GM12878 (cell line): ENCODE data around the gene TFRC. TPM values are rescaled to one million over a fixed set of nuclear protein-coding genes. Genes with fewer than 3 reads are reported as not detected.

ENCODE experiments used
- ATAC-seq: fragments of 200-7000 bp; cut with Tn5 transposase; 3 replicates; pipeline ENCODE4 v1.9.1; 2020; ENCODE audit warnings: mild to moderate bottlenecking, moderate library complexity
- BruUV-seq: library from RNA; stranded (reverse); fragments of 400-500 nt; replicated peaks from 2 replicates; lab custom pipeline; 2021; lab: Mats Ljungman, UMichigan
- CTCF ChIA-PET: fragments of 300-600 bp; sonication (Branson Sonifier 250); formaldehyde crosslinking; extraction: SDS; loops from one replicate; lab custom pipeline; 2021; ENCODE audit warnings: inconsistent platforms; lab: Yijun Ruan, JAX
- POLR2A ChIA-PET: fragments of 350-600 bp; formaldehyde crosslinking; extraction: SDS; loops from one replicate; lab custom pipeline; 2021; ENCODE audit warnings: inconsistent platforms; lab: Charles Lee
- RAD21 ChIA-PET: fragments of 300-600 bp; sonication (Branson Sonifier 250); formaldehyde crosslinking; loops from one replicate; lab custom pipeline; 2023; ENCODE audit warnings: antibody characterized with exemption; ENCODE audit not compliant: unreplicated experiment; lab: Charles Lee
- SMC1A ChIA-PET: fragments of 300-600 bp; sonication (Branson Sonifier 250); formaldehyde crosslinking; loops from one replicate; lab custom pipeline; 2023; ENCODE audit not compliant: unreplicated experiment, uncharacterized antibody; lab: Charles Lee
- DNase-seq: peaks from one replicate; pipeline ENCODE4 v3.0.0-alpha.2; 2011; ENCODE audit warnings: low read depth, low spot score
- FAIRE-seq: peaks from 3 replicates; lab custom pipeline; 2011; peaks lifted over from hg19 to GRCh38; lab: Jason Lieb, UNC
- H2AFZ ChIP-seq: 2 replicates; pipeline ENCODE4 v1.6.0; 2011; ENCODE audit warnings: low read depth, low read length, control low read depth; ENCODE audit not compliant: control insufficient read depth
- H3K27ac ChIP-seq: 2 replicates; pipeline ENCODE4 v1.5.1; 2011; ENCODE audit warnings: control low read depth; ENCODE audit not compliant: control insufficient read depth, insufficient read depth
- H3K27me3 ChIP-seq, 2 experiments: replicated peaks in 1 of 2; 2 replicates each; pipeline versions ENCODE4 v1.6.0 to v1.6.1; 2011; ENCODE audit warnings: low read length in 1 of 2; ENCODE audit not compliant: control insufficient read depth in 2 of 2, insufficient read depth in 2 of 2
- H3K36me3 ChIP-seq, 2 experiments: 2 replicates each; pipeline ENCODE4 v1.5.1; 2011; ENCODE audit warnings: low read length in 1 of 2; ENCODE audit not compliant: control insufficient read depth in 2 of 2, insufficient read depth in 2 of 2
- H3K4me1 ChIP-seq: 2 replicates; pipeline ENCODE4 v1.6.1; 2011; ENCODE audit warnings: mild to moderate bottlenecking, low read length, moderate library complexity, mixed read lengths; ENCODE audit not compliant: control insufficient read depth, insufficient read depth
- H3K4me2 ChIP-seq: 2 replicates; pipeline ENCODE4 v1.6.0; 2011; ENCODE audit warnings: control low read depth; ENCODE audit not compliant: control insufficient read depth, insufficient read depth
- H3K4me3 ChIP-seq: fragments of 200-600 bp; sonication (generic); 2 replicates; pipeline ENCODE4 v1.5.1; 2016
- H3K79me2 ChIP-seq: 2 replicates; pipeline ENCODE4 v1.6.0; 2011; ENCODE audit warnings: low read length; ENCODE audit not compliant: control insufficient read depth, insufficient read depth
- H3K9ac ChIP-seq: 2 replicates; pipeline ENCODE4 v1.8.0; 2011; ENCODE audit warnings: low read length, control low read depth, mixed read lengths; ENCODE audit not compliant: control insufficient read depth, insufficient read depth
- H3K9me3 ChIP-seq: replicated peaks from 3 replicates; pipeline ENCODE4 v1.5.1; 2011; ENCODE audit warnings: mild to moderate bottlenecking, low read length; ENCODE audit not compliant: control insufficient read depth, insufficient read depth
- H4K20me1 ChIP-seq: 2 replicates; pipeline ENCODE4 v1.6.0; 2011; ENCODE audit not compliant: control insufficient read depth, insufficient read depth
- BRCA1 ChIP-seq: IDR thresholded peaks from 2 replicates; pipeline ENCODE4 v1.6.1; 2011; ENCODE audit warnings: low read depth, low read length, improper control_type of control experiment
- CBX3 ChIP-seq: fragments of 200-600 bp; sonication (generic); IDR thresholded peaks from 2 replicates; pipeline ENCODE4 v1.6.1; 2016; ENCODE audit warnings: low read depth, borderline replicate concordance
- EED ChIP-seq: sonication (generic); IDR thresholded peaks from 2 replicates; pipeline ENCODE4 v1.6.1; 2016; ENCODE audit warnings: antibody characterized with exemption, low read depth
- ETV6 ChIP-seq, 2 experiments: fragments of 450-650 bp in 1 of 2; IDR thresholded peaks in 1 of 2; conservative IDR thresholded peaks in 1 of 2; 2 replicates each; pipeline ENCODE4 v1.6.1; 2014; ENCODE audit warnings: antibody characterized with exemption in 1 of 2, borderline replicate concordance in 1 of 2, low read depth in 1 of 2, mild to moderate bottlenecking in 1 of 2, moderate library complexity in 1 of 2
- PAX5 ChIP-seq: IDR thresholded peaks from 2 replicates; pipeline ENCODE4 v1.6.1; 2011; ENCODE audit warnings: low read depth, low read length, borderline replicate concordance
- YBX1 ChIP-seq: fragments of 450-650 bp; IDR thresholded peaks from 2 replicates; pipeline ENCODE4 v1.6.1; 2016; ENCODE audit warnings: antibody characterized with exemption
- WGBS: methylation state at CpG from one replicate; pipeline ENCODE4 v1.1.6; 2016; ENCODE audit warnings: low lambda C conversion rate; ENCODE audit not compliant: insufficient replicate concordance, insufficient coverage; ENCODE audit errors: missing lambda C conversion rate; 5-methylcytosine and 5-hydroxymethylcytosine counted together
- in situ Hi-C: fragments of 300-500 bp; cut with MboI; formaldehyde crosslinking; loops from 9 replicates; pipeline ENCODE4 v1.14.3; 2018; ENCODE audit warnings: mixed read lengths
- intact Hi-C: fragments of 100-400 bp; cut with micrococcal nuclease; formaldehyde crosslinking; loops from one replicate; pipeline ENCODE4 v1.14.2; 2022; ENCODE audit not compliant: unreplicated experiment
- polyA plus RNA-seq, 11 experiments: library from polyadenylated mRNA; depleted of rRNA in 4 of 11; unstranded in 6 of 11; stranded (reverse) in 5 of 11; fragments of >200 nt; fragmentation: Nextera tagmentation in 4 of 11; fragmentation: Illumina TruSeq in 1 of 11; extraction: Ambion mirVana in 4 of 11; extraction: Trizol in 1 of 11; gene quantifications; 1 replicate in 1 of 11; 2 replicates in 10 of 11; pipeline versions ENCODE4 v1.2.1 to v1.2.3, GENCODE V29; 2011 to 2016; ENCODE audit warnings: inconsistent platforms in 2 of 11, missing spikeins in 2 of 11, low read depth in 1 of 11
- total RNA-seq, 4 experiments: library from RNA; depleted of rRNA in 3 of 4; stranded (reverse); fragments of >200 nt in 3 of 4; fragmentation: Illumina TruSeq in 1 of 4; extraction: Trizol in 1 of 4; gene quantifications; 2 replicates each; pipeline versions ENCODE4 v1.2.1 to v1.2.3, GENCODE V29; 2013 to 2021
- TF ChIP-seq, protein P1 (sequence below): fragments of 150-350 bp; IDR thresholded peaks from 2 replicates; pipeline ENCODE4 v1.6.1; 2014; ENCODE audit warnings: mild to moderate bottlenecking, low read depth, low read length
- TF ChIP-seq, protein P2 (sequence below): fragments of 450-650 bp; IDR thresholded peaks from 2 replicates; pipeline ENCODE4 v1.6.1; 2018; ENCODE audit warnings: borderline replicate concordance, mild to moderate bottlenecking; ENCODE audit not compliant: partially characterized antibody

Gene TFRC
- total and polyA plus RNA-seq, 10 of the 15 experiments (the other 5 are each of a cell fraction or from before 2014, with no cell fraction given): 123 to 526 (median 316) TPM

DNA sequence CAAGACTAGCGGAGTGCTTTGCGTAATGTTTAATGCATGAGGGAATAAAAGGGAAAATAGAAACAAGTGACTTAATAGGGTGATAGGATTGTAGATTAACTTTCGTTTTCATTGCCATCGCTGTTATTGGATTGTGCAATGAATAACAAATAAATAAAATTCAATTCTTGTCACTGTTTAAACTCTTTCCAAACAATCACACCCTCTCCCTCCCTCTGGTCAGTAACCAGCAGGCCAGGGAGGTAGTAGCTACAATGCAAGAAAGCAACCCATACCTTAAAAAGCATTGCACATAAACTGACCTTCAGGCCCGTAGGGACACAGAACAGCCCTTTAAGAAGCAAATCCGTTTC lies 705 bp upstream of the TFRC start:
- POLR2A ChIA-PET: interaction anchor here (1.0 to 8.5 kb wide), 2 partner anchors 12 to 30 kb away, joined by 3 to 85 read pairs; no protein-coding TSS in a partner anchor
- peak overlapping the region; percentile 96 for H3K27ac ChIP-seq
- H3K4me1 ChIP-seq: peaks cover 8% of the 10 kb centered on the region
- peaks cover 5% of the 10 kb centered on the region; the same call in 1 of the 2 replicates for H4K20me1 ChIP-seq
- peak overlapping the region; percentile 86 for H3K9ac ChIP-seq
- FAIRE-seq (peak; percentile 7), ATAC-seq (no peak), DNase-seq (no peak)
- BruUV-seq: TSS peak; percentile 77
- RAD21 ChIA-PET: interaction anchor here (1.3 kb wide), 2 partner anchors 9 to 14 kb away, joined by 4 to 6 read pairs; no protein-coding TSS in a partner anchor
- H3K27me3 ChIP-seq: no peaks in the 10 kb centered on the region
- in situ Hi-C loops: no loop called here
- peak overlapping the region; percentile 93 for H3K4me2 ChIP-seq
- intact Hi-C loops: loop anchor here (2.0 kb wide), 1 partner anchor 32 kb away; no protein-coding TSS in a partner anchor
- SMC1A ChIA-PET: interaction anchor here (0.7 to 1.7 kb wide), 7 partner anchors 10 to 101 kb away, joined by 3 to 7 read pairs (median 3); no protein-coding TSS in a partner anchor
- CTCF ChIA-PET: no interaction called here
- peaks cover 46% of the 10 kb centered on the region for H3K79me2 ChIP-seq
- H3K36me3 ChIP-seq: peaks cover 0 to 10% of the 10 kb centered on the region in 2 experiments; a peak in 1 of 4 replicates
- TF ChIP-seq PAX5: no peak
- TF ChIP-seq YBX1: no peak
- no peak for TF ChIP-seq CBX3
- TF ChIP-seq, protein P1, sequence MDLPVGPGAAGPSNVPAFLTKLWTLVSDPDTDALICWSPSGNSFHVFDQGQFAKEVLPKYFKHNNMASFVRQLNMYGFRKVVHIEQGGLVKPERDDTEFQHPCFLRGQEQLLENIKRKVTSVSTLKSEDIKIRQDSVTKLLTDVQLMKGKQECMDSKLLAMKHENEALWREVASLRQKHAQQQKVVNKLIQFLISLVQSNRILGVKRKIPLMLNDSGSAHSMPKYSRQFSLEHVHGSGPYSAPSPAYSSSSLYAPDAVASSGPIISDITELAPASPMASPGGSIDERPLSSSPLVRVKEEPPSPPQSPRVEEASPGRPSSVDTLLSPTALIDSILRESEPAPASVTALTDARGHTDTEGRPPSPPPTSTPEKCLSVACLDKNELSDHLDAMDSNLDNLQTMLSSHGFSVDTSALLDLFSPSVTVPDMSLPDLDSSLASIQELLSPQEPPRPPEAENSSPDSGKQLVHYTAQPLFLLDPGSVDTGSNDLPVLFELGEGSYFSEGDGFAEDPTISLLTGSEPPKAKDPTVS: no peak
- TF ChIP-seq BRCA1: no peak
- no peak for TF ChIP-seq ETV6 (conservative IDR thresholded peaks at IDR 0.05 in 1 of 2, IDR thresholded peaks at IDR 0.05 in 1 of 2; ENCODE audit: borderline replicate concordance in 1 of 2, low read depth in 1 of 2)
- no peak for TF ChIP-seq EED
- TF ChIP-seq, protein P2, sequence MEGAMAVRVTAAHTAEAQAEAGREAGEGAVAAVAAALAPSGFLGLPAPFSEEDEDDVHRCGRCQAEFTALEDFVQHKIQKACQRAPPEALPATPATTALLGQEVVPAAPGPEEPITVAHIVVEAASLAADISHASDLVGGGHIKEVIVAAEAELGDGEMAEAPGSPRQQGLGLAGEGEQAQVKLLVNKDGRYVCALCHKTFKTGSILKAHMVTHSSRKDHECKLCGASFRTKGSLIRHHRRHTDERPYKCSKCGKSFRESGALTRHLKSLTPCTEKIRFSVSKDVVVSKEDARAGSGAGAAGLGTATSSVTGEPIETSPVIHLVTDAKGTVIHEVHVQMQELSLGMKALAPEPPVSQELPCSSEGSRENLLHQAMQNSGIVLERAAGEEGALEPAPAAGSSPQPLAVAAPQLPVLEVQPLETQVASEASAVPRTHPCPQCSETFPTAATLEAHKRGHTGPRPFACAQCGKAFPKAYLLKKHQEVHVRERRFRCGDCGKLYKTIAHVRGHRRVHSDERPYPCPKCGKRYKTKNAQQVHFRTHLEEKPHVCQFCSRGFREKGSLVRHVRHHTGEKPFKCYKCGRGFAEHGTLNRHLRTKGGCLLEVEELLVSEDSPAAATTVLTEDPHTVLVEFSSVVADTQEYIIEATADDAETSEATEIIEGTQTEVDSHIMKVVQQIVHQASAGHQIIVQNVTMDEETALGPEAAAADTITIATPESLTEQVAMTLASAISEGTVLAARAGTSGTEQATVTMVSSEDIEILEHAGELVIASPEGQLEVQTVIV: no peak
- 37% methylated on average over 6 of the region's 6 CpGs for WGBS
- H3K4me3 ChIP-seq: peak overlapping the region; percentile 94
- no peaks in the 10 kb centered on the region for H3K9me3 ChIP-seq
- H2AFZ ChIP-seq: peak overlapping the region; percentile 89
